WTC11 (cell line): ENCODE results near the gene CAMKK2. TPM values are rescaled to one million over a fixed set of nuclear protein-coding genes. Genes with fewer than 3 reads are reported as not detected.

Source experiments
- ATAC-seq: fragments of 200-7000 bp; cut with Tn5 transposase; 2 replicates; pipeline ENCODE4 v1.10.0; 2021; ENCODE audit warnings: mild to moderate bottlenecking, moderate library complexity
- CTCF ChIA-PET: fragments of 300-600 bp; sonication (Branson Sonifier 250); formaldehyde crosslinking; loops from one replicate; lab custom pipeline; 2021; ENCODE audit warnings: antibody characterized with exemption; lab: Charles Lee
- POLR2A ChIA-PET: fragments of 350-600 bp; sonication (Branson Sonifier 250); formaldehyde crosslinking; loops from one replicate; lab custom pipeline; 2021; ENCODE audit warnings: antibody characterized with exemption; lab: Charles Lee
- DNase-seq: peaks from one replicate; pipeline ENCODE4 v3.0.0; 2021; ENCODE audit warnings: low spot score
- H3K27ac Mint-ChIP-seq: 2 replicates; pipeline ENCODE4 v1.8.0; 2021; ENCODE audit warnings: mixed read lengths
- H3K27me3 Mint-ChIP-seq: 2 replicates; pipeline ENCODE4 v1.8.0; 2021; ENCODE audit warnings: low read depth, mild to moderate bottlenecking, moderate library complexity, mixed read lengths
- H3K36me3 Mint-ChIP-seq: 2 replicates; pipeline ENCODE4 v1.8.0; 2021; ENCODE audit warnings: mixed read lengths
- H3K4me1 Mint-ChIP-seq: 2 replicates; pipeline ENCODE4 v1.8.0; 2022; ENCODE audit warnings: mixed read lengths
- H3K4me3 Mint-ChIP-seq: 2 replicates; pipeline ENCODE4 v1.8.0; 2021; ENCODE audit warnings: mild to moderate bottlenecking, moderate library complexity, mixed read lengths
- H3K9me3 Mint-ChIP-seq: 2 replicates; pipeline ENCODE4 v1.8.0; 2021; ENCODE audit warnings: mixed read lengths
- ATF1 ChIP-seq: sonication (generic); formaldehyde crosslinking; IDR thresholded peaks from 2 replicates; pipeline ENCODE4 v1.8.1; 2023; ENCODE audit warnings: mild to moderate bottlenecking, moderate library complexity, missing genetic modification reagents
- ATF3 ChIP-seq: sonication (generic); formaldehyde crosslinking; conservative IDR thresholded peaks from 2 replicates; pipeline ENCODE4 v1.8.1; 2022; ENCODE audit warnings: mild to moderate bottlenecking, missing genetic modification reagents
- ATF6 ChIP-seq: sonication (generic); formaldehyde crosslinking; IDR thresholded peaks from 2 replicates; pipeline ENCODE4 v1.8.1; 2023; ENCODE audit warnings: mild to moderate bottlenecking, missing genetic modification reagents
- CDX4 ChIP-seq: fragments of 250-450 bp; sonication (Bioruptor Pico); IDR thresholded peaks from 2 replicates; pipeline ENCODE4 v1.9.0; 2021; ENCODE audit warnings: moderate library complexity, mild to moderate bottlenecking, inconsistent platforms, borderline replicate concordance
- E2F1 ChIP-seq: sonication (generic); formaldehyde crosslinking; IDR thresholded peaks from 2 replicates; pipeline ENCODE4 v1.8.0; 2022; ENCODE audit warnings: mild to moderate bottlenecking, missing genetic modification reagents
- GABPB1 ChIP-seq: sonication (generic); formaldehyde crosslinking; IDR thresholded peaks from 2 replicates; pipeline ENCODE4 v1.8.1; 2023; ENCODE audit warnings: mild to moderate bottlenecking, missing genetic modification reagents
- IRF1 ChIP-seq: sonication (generic); formaldehyde crosslinking; IDR thresholded peaks from 2 replicates; pipeline ENCODE4 v1.8.0; 2023; ENCODE audit warnings: missing genetic modification reagents
- NFE2L1 ChIP-seq: sonication (generic); formaldehyde crosslinking; IDR thresholded peaks from 2 replicates; pipeline ENCODE4 v1.8.1; 2023; ENCODE audit warnings: missing genetic modification reagents
- OVOL2 ChIP-seq: fragments of 250-450 bp; sonication (Bioruptor Pico); IDR thresholded peaks from 2 replicates; pipeline ENCODE4 v1.9.0; 2021; ENCODE audit warnings: mild to moderate bottlenecking, borderline replicate concordance
- PRDM15 ChIP-seq: sonication (generic); formaldehyde crosslinking; IDR thresholded peaks from 2 replicates; pipeline ENCODE4 v1.8.0; 2022; ENCODE audit warnings: missing genetic modification reagents
- RELA ChIP-seq: sonication (generic); formaldehyde crosslinking; IDR thresholded peaks from 2 replicates; pipeline ENCODE4 v1.8.1; 2022; ENCODE audit warnings: missing genetic modification reagents, mild to moderate bottlenecking, borderline replicate concordance
- ZMAT4 ChIP-seq: fragments of 250-450 bp; sonication (Bioruptor Pico); IDR thresholded peaks from 2 replicates; pipeline ENCODE4 v1.9.0; 2021; ENCODE audit warnings: mild to moderate bottlenecking
- ZNF121 ChIP-seq: sonication (generic); formaldehyde crosslinking; IDR thresholded peaks from 2 replicates; pipeline ENCODE4 v1.8.0; 2023; ENCODE audit warnings: missing genetic modification reagents
- ZNF219 ChIP-seq: sonication (generic); formaldehyde crosslinking; IDR thresholded peaks from 2 replicates; pipeline ENCODE4 v1.8.0; 2023; ENCODE audit warnings: missing genetic modification reagents, mild to moderate bottlenecking, borderline replicate concordance
- ZNF512 ChIP-seq: sonication (generic); formaldehyde crosslinking; IDR thresholded peaks from 2 replicates; pipeline ENCODE4 v1.8.1; 2022; ENCODE audit warnings: missing genetic modification reagents, borderline replicate concordance
- total RNA-seq: library from RNA; stranded (reverse); gene quantifications from 3 replicates; pipeline ENCODE4 v1.2.3, GENCODE V29; 2021

Gene CAMKK2
- total RNA-seq, 1 experiment from 2014 or later = 36.5 TPM

GRCh38 chr12:121223292-121224285 lies 72.9 kb downstream of the CAMKK2 start:
- Mint-ChIP-seq H3K36me3 (0 out of 2 replicates have a peak, but pooled peaks cover 2% of the 10 kb centered on the region), H3K4me3 (no peak overlapping the region), H3K27ac (no peak overlapping the region), H3K9me3 (no peaks in the 10 kb centered on the region), H3K27me3 (no peaks in the 10 kb centered on the region), H3K4me1 (no peaks in the 10 kb centered on the region)
- ChIA-PET POLR2A (no interaction called here), CTCF (interaction anchor here (0.5 to 2.1 kb wide), 8 partner anchors 10 to 474 kb away, joined by 3 to 6 read pairs (median 4); no protein-coding TSS in a partner anchor)
- ATAC-seq (peak; percentile 82), DNase-seq (no peak)
- no peak for TF ChIP-seq E2F1
- TF ChIP-seq ATF1 (CRISPR knock-in tag) = no peak
- TF ChIP-seq CDX4 (CRISPR knock-in tag) = no peak
- no peak for TF ChIP-seq PRDM15 (CRISPR knock-in tag)
- TF ChIP-seq ZNF121 (CRISPR knock-in tag) = no peak
- no peak for TF ChIP-seq ATF6
- no peak for TF ChIP-seq GABPB1 (CRISPR knock-in tag)
- TF ChIP-seq RELA = no peak
- TF ChIP-seq ZNF219 (CRISPR knock-in tag) = no peak
- no peak for TF ChIP-seq ATF3 (CRISPR knock-in tag)
- TF ChIP-seq ZMAT4 = no peak
- no peak for TF ChIP-seq OVOL2 (CRISPR knock-in tag)

- CTCF ChIA-PET = interaction anchor here (2.1 kb wide), 1 partner anchor 12 kb away, joined by 5 read pairs; no protein-coding TSS in a partner anchor
- no peaks in the 10 kb centered on the region for H3K9me3 Mint-ChIP-seq
These were observed 73.7 kb downstream of the CAMKK2 start for GRCh38 chr12:121222847-121223246.

More at GRCh38 chr12:121222847-121223246, 73.7 kb downstream of the CAMKK2 start:
- H3K4me3 Mint-ChIP-seq = no peak overlapping the region
- DNase-seq (no peak), ATAC-seq (no peak)
- no peak overlapping the region for H3K27ac Mint-ChIP-seq
- POLR2A ChIA-PET = no interaction called here
- no peaks in the 10 kb centered on the region for H3K4me1 Mint-ChIP-seq
- no peak for TF ChIP-seq NFE2L1
- no peak for TF ChIP-seq ZNF512 (CRISPR knock-in tag)
- TF ChIP-seq IRF1 (CRISPR knock-in tag) = no peak
- no peaks in the 10 kb centered on the region for H3K27me3 Mint-ChIP-seq
- 0 out of 2 replicates have a peak, but pooled peaks cover 2% of the 10 kb centered on the region for H3K36me3 Mint-ChIP-seq
